OCI-LY3 (cell line): Measurements from ENCODE around the gene TRMU.

Source experiments
- EZH2phosphoT487 ChIP-seq: fragments of 200-600 bp; shearing (Covaris generic); IDR thresholded peaks from 2 replicates; pipeline ENCODE4 v1.6.1; 2018; ENCODE audit warnings: antibody characterized with exemption, mixed run types, low read depth
- TF ChIP-seq, protein P1 (sequence below): fragments of 200-600, 300-600 bp; sonication (generic); IDR thresholded peaks from 2 replicates; pipeline ENCODE4 v1.5.1; 2014; ENCODE audit warnings: antibody characterized with exemption, low read length, low read depth

DNA sequence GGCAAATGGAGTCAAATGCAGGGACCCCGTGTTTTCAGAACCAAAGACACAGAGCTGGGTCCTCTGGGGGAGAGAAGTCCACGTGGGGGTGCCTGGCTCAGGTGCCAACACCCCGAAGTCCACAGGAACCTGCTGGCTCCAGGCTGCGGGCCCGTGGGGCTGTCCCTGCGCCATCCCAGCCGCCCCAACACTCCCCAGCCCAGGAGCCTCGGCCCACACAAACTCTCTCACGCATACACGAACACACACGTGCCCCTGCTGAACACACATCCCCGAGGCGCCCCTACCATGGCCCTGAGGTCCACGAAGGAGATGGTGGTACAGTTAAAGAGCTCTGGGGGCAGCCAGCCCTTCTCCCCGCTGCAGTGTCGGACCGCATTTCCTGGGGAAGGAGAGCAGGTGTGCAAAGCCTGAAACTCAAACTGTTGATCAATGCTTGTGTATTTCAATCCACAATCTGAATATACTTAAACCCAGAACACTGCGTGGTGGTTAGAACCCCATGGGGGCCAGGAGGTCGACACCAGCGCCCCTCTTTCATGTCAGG lies 54.7 kb downstream of the TRMU start:
- TF ChIP-seq, protein P1, sequence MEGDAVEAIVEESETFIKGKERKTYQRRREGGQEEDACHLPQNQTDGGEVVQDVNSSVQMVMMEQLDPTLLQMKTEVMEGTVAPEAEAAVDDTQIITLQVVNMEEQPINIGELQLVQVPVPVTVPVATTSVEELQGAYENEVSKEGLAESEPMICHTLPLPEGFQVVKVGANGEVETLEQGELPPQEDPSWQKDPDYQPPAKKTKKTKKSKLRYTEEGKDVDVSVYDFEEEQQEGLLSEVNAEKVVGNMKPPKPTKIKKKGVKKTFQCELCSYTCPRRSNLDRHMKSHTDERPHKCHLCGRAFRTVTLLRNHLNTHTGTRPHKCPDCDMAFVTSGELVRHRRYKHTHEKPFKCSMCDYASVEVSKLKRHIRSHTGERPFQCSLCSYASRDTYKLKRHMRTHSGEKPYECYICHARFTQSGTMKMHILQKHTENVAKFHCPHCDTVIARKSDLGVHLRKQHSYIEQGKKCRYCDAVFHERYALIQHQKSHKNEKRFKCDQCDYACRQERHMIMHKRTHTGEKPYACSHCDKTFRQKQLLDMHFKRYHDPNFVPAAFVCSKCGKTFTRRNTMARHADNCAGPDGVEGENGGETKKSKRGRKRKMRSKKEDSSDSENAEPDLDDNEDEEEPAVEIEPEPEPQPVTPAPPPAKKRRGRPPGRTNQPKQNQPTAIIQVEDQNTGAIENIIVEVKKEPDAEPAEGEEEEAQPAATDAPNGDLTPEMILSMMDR = no peak
- no peak for TF ChIP-seq EZH2phosphoT487
